ENCODE results near the gene MED7. TPM values are rescaled to one million over a fixed set of nuclear protein-coding genes. Genes with fewer than 3 reads are reported as not detected.

MED7 gene
- total and polyA plus RNA-seq, 2 of the 13 experiments (the other 11 are each of a cell fraction or from before 2014, with no cell fraction given), result 9.2 to 9.4 TPM

DNA sequence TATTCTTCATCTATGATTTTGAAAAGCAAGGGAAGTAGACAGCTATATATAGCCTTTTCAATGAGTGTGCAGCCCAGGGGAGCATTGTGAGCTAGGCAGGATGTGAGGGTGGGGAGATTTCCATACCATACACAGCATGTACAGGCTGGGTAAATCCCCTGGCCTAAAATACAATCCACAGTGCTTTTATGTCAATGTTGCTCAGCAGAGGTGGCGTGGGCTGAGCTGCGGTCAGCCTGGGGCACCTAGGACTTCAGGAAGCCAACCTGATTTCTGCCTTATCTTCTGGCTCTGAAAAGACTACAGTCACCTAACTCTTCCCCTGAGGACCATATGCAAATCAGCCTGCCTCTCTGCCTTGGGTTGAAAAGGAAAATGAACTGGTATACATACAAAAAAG lies 29.7 kb upstream of the MED7 start:
- CTCF ChIA-PET (ENCODE audit: low intra/inter-chr PET ratio, low total read pairs), result no interaction called here
- Histone ChIP-seq H3K4me3 (replicated peaks in 1 of 3; ENCODE audit: insufficient read depth in 1 of 3, low read depth in 2 of 3, low read length in 3 of 3) (no peak overlapping the region), H3K9ac (ENCODE audit: insufficient read depth, low read depth, low read length) (no peak overlapping the region), H3K4me2 (ENCODE audit: low read depth, low read length) (no peak overlapping the region), H4K20me1 (ENCODE audit: insufficient read depth, low read length) (no peaks in the 10 kb centered on the region), H3K27ac (ENCODE audit: extremely low read length, insufficient read depth, low read length) (no peak overlapping the region), H3K27me3 (ENCODE audit: control insufficient read depth in 1 of 2, insufficient read depth in 2 of 2, low read length in 2 of 2) (no peaks in the 10 kb centered on the region), H3K79me2 (ENCODE audit: insufficient read depth, low read length) (no peaks in the 10 kb centered on the region), H3K4me1 (ENCODE audit: insufficient read depth, low read length) (no peaks in the 10 kb centered on the region), H2AFZ (ENCODE audit: low read length) (no peak overlapping the region), H3K36me3 (replicated peaks in 1 of 2; ENCODE audit: control insufficient read depth in 1 of 2, insufficient read depth in 2 of 2, low read length in 2 of 2) (no peaks in the 10 kb centered on the region), H3K9me3 (ENCODE audit: low read length) (no peaks in the 10 kb centered on the region)
- intact Hi-C loops (cut with micrococcal nuclease; ENCODE audit: unreplicated experiment), result no loop called here
- ATAC-seq (no peak), DNase-seq (ENCODE audit: low spot score) (no peak), FAIRE-seq (no peak)
- in situ Hi-C loops (cut with HindIII; ENCODE audit: extremely low pct_ligation_motif_present, low pct_unique_long_range_greater_than_20kb), result no loop called here
- POLR2A ChIA-PET, result no interaction called here
- TF ChIP-seq ZNF44 (CRISPR knock-in tag; IDR thresholded peaks at IDR 0.05) (no peak), SATB2 (CRISPR knock-in tag; IDR thresholded peaks at IDR 0.05) (no peak), ZNF790 (CRISPR knock-in tag; IDR thresholded peaks at IDR 0.05; ENCODE audit: borderline replicate concordance) (no peak), SP140L (CRISPR knock-in tag; IDR thresholded peaks at IDR 0.05; ENCODE audit: borderline replicate concordance) (no peak), JUN (CRISPR knock-in tag; IDR thresholded peaks at IDR 0.05) (no peak), ZNF343 (CRISPR knock-in tag; IDR thresholded peaks at IDR 0.05) (no peak), ATRX (CRISPR knock-in tag; IDR thresholded peaks at IDR 0.05; ENCODE audit: borderline replicate concordance) (no peak), ZNF101 (CRISPR knock-in tag; IDR thresholded peaks at IDR 0.05; ENCODE audit: borderline replicate concordance, low read depth) (no peak), HOXA9 (CRISPR knock-in tag; IDR thresholded peaks at IDR 0.05; ENCODE audit: borderline replicate concordance) (no peak), SRY (CRISPR knock-in tag; IDR thresholded peaks at IDR 0.05) (no peak), ARNTL (CRISPR knock-in tag; IDR thresholded peaks at IDR 0.05) (no peak)
- TF ChIP-seq, protein P1, sequence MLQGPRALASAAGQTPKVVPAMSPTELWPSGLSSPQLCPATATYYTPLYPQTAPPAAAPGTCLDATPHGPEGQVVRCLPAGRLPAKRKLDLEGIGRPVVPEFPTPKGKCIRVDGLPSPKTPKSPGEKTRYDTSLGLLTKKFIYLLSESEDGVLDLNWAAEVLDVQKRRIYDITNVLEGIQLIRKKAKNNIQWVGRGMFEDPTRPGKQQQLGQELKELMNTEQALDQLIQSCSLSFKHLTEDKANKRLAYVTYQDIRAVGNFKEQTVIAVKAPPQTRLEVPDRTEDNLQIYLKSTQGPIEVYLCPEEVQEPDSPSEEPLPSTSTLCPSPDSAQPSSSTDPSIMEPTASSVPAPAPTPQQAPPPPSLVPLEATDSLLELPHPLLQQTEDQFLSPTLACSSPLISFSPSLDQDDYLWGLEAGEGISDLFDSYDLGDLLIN (CRISPR knock-in tag; IDR thresholded peaks at IDR 0.05; ENCODE audit: borderline replicate concordance), result no peak
- TF ChIP-seq, protein P2, sequence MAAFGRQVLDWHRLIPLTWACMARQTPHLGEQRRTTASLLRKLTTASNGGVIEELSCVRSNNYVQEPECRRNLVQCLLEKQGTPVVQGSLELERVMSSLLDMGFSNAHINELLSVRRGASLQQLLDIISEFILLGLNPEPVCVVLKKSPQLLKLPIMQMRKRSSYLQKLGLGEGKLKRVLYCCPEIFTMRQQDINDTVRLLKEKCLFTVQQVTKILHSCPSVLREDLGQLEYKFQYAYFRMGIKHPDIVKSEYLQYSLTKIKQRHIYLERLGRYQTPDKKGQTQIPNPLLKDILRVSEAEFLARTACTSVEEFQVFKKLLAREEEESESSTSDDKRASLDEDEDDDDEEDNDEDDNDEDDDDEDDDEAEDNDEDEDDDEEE (CRISPR knock-in tag; IDR thresholded peaks at IDR 0.05), result no peak
- 40% methylated on average over 2 of the region's 2 CpGs for WGBS (ENCODE audit: low lambda C conversion rate)
- no TSS peak for BruUV-seq (replicated peaks)
